DMS114 treated with DMSO at 0.1 percent for 48 hours (cell line): ENCODE data around the gene ARHGEF4.
"Not testable (repeated sequence)": the region's sequence is repeated elsewhere in the genome, so short reads cannot be mapped to it uniquely, and the experiment has no call there.

Experiments used
- DNase-seq: peaks from one replicate; lab custom pipeline; 2025; ENCODE audit not compliant: unreplicated experiment; lab: John Stamatoyannopoulos, UW

ARHGEF4 gene

GRCh38 chr2:130882991-130883390, 46.3 kb downstream of the ARHGEF4 start:
- DNase-seq: no peak

GRCh38 chr2:130883496-130883895, 46.8 kb downstream of the ARHGEF4 start:
- DNase-seq: no peak

GRCh38 chr2:130884013-130884412, 47.3 kb downstream of the ARHGEF4 start:
- DNase-seq: no peak

GRCh38 chr2:130884503-130884902, 47.8 kb downstream of the ARHGEF4 start:
- no peak for DNase-seq

- no peak for DNase-seq
Observed at GRCh38 chr2:130887643-130888042, 50.9 kb downstream of the ARHGEF4 start.

GRCh38 chr2:130890941-130891669, 54.4 kb downstream of the ARHGEF4 start:
- no peak for DNase-seq

- no peak for DNase-seq
Observed at GRCh38 chr2:130891966-130892365, 55.3 kb downstream of the ARHGEF4 start.

- DNase-seq: no peak
Observed at GRCh38 chr2:130892793-130893785, 56.4 kb downstream of the ARHGEF4 start.

- no peak for DNase-seq
Observed at GRCh38 chr2:130894326-130894942, 57.7 kb downstream of the ARHGEF4 start.

GRCh38 chr2:130896813-130897212, 60.1 kb downstream of the ARHGEF4 start:
- no peak for DNase-seq

GRCh38 chr2:130898553-130898952, 61.8 kb downstream of the ARHGEF4 start:
- no peak for DNase-seq

- no peak for DNase-seq
Observed at GRCh38 chr2:130899306-130899705, 62.6 kb downstream of the ARHGEF4 start.

GRCh38 chr2:130901061-130901460, 64.3 kb downstream of the ARHGEF4 start:
- no peak for DNase-seq

GRCh38 chr2:130901626-130902025, 64.9 kb downstream of the ARHGEF4 start:
- not testable (repeated sequence) for DNase-seq

GRCh38 chr2:130908832-130909231, 72.1 kb downstream of the ARHGEF4 start:
- DNase-seq: no peak

GRCh38 chr2:130910931-130911330, 74.2 kb downstream of the ARHGEF4 start:
- no peak for DNase-seq

- DNase-seq: no peak
Observed at GRCh38 chr2:130911482-130911881, 74.8 kb downstream of the ARHGEF4 start.

- DNase-seq: no peak
Observed at GRCh38 chr2:130911996-130912395, 75.3 kb downstream of the ARHGEF4 start.

GRCh38 chr2:130912471-130912870, 75.8 kb downstream of the ARHGEF4 start:
- no peak for DNase-seq

GRCh38 chr2:130913891-130914290, 77.2 kb downstream of the ARHGEF4 start:
- no peak for DNase-seq

- DNase-seq: no peak
Observed at GRCh38 chr2:130915149-130915548, 78.4 kb downstream of the ARHGEF4 start.
